ENCODE results near the gene AKAP13.
"Not testable (repeated sequence)": the region's sequence is repeated elsewhere in the genome, so short reads cannot be mapped to it uniquely, and the experiment has no call there.

The AKAP13 gene

DNA sequence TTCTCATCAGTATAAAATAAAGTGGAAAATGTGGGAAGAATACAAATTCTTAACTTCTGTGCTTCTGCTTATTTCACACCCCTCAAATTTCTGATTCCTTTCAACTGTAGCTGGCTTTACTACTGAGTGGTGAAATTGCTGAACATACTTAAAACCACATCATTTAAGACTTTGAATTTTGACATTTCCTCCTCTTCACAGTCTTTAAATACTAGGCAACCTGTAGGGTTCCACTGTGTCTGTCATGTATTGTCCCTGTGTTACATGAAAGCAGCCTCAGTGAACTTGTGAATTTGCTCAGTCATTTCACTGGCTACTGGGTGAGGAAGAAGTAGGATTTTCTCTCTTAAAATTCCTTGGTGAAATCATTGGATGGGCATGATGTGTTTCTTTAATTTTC, 101.1 kb downstream of the AKAP13 start:
- DNase-seq: not testable (repeated sequence)

DNA sequence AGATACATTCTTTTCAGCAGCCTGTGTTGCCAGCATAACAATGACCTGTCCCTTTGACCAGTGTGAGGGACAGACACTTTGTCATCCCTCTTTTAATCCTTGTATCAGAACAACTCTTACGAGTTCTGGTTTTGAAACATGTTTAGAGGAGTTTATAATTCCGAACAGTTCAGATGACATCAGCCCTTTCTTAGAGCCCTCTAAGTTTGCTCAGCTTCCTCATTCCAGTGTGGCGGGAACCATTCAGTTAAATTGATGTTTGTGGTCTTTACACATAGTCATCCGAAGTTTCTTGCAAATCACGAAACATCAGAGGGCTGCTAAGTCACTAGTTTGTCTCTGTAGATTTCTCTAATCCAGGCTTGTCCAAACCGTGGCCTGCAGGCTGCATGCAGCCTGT, 102.5 kb downstream of the AKAP13 start:
- DNase-seq: no peak

DNA sequence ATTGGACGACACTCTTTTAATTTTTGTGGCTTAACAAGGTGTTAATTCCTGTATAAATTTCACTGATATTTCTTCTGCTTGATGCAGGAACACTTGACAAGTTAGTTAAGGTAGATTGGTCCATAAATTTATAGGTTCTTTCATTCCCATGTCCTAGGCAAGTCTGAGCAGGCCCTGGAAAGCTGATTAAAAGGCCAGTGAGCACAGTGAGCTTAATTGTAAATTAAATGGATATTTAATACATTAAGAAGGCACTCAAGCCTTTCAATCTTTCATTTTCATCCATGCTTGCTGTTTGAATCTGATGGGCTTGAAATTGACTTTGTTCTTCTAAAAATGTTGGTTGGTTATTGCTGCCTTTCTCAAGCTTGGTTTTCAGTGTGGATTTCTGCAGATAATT, 103.6 kb downstream of the AKAP13 start:
- DNase-seq: peak in 1 of 2 experiments; percentile 43

DNA sequence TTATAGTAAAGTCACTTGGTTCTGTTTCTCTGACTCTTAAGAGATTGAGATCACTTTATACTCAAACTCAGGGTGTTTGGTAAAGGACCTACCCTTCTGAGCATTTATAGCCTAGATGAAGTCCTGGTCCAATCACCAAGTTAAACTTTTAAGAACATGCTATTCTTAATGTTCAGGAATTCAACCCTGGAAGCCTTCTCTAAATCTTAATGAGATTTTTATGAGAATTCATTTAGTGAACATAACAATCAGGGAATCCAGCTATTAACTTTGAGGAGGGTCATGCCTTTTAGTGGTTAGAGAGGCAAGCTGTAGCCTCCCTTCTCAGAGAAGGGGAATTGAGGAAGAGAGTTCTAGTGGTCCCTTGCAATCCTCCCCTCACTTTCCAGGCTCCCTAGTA, 104.5 kb downstream of the AKAP13 start:
- not testable (repeated sequence) for DNase-seq

DNA sequence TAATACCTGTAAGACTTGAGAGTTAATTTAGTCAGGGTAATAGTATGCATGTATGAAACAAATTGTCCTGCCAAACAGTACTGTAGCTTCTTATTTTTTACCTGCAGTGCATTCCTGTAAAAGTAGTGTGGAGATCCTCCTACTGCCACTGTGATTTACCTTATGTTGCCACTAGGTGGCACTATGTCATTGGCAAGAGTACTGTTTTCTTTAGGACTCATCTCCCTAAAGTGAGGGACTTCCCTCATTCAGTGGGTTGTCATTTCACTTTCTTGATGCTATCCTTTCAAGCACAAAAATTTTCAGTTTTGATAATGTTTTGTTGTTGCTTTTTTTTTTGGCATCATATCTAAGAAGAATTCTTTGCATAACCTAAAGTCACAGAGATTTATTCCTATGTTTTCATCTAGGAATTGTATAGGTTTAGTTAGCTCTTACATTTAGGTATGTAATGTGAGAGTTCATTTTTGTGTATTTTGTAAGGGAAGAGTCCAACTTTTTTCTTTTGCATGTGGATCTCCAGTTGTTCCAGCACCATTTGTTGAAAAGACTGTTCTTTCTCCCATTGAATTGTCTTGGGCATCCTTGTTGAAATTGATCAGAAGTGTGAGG, 105.7 kb downstream of the AKAP13 start:
- peak; percentile 44 to 85 for DNase-seq

DNA sequence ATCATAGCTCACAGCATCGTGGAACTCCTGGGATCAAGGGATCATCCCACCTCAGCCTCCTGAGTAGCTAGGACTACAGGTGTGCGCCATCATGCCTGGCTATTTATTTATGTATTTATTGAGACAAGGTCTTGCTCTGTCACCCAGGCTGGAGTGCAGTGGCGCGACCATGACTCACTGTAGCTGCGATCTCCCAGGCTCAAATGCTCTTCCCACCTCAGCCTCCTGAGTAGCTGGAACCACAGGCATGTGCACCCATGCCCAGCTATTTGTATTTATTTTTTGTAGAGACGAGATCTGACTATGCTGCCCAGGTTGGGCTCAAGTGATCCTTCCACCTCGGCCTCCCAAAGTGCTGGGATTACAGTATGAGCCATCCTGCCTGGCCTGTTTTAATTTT, 107.4 kb downstream of the AKAP13 start:
- not testable (repeated sequence) for DNase-seq

DNA sequence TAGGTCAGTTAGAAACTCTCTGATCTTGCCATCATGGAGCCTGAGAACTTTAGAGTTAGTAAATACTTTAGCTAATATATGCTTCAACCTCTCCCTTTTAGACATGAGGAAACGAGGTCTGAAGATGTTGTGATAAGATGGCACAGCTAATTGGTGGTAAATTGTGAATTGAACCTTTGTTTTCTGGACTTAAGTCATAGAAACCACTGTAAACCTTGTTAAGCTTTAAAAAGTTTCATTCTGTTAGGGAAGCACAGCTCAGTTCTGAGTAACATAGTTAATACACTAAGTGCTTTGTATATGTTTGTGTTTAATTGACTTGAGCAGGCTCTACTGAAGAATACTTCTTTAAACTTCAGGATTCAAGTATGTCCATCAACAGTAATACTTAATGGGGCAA, 108.6 kb downstream of the AKAP13 start:
- no peak for DNase-seq

DNA sequence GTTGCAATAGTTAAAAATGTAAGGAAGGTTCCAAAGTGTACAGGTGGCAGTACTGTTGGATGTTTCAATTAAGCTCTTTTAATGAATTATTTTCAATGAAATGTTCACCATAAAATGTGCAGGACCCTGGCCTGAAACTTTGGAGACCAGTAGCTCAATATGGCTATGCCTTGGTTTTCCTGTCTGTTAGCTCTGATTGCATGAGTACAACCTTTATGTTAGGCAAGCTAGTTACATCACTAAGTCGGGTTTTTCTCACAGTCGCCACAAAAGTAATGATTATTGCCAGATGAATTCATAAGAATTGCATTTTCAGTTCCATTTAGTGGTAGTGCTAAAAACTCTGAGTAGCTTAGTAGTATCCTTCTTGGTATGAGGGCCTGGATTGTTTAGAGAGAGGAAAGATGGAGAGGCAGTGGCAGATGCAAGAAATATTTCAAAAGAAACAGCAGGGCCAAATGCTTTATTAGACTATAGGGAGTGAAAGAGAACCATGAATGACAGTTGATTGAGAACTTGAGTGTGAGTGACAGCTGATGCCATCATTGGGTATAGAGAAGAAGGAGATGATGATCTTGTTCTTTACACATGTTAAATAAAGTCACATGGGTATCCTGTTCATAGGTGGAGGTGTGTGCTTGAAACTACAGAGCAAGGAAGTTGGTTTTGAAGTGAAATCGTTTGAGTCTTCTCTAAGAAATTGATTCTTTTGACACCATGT, 109.5 kb downstream of the AKAP13 start:
- DNase-seq: no peak

DNA sequence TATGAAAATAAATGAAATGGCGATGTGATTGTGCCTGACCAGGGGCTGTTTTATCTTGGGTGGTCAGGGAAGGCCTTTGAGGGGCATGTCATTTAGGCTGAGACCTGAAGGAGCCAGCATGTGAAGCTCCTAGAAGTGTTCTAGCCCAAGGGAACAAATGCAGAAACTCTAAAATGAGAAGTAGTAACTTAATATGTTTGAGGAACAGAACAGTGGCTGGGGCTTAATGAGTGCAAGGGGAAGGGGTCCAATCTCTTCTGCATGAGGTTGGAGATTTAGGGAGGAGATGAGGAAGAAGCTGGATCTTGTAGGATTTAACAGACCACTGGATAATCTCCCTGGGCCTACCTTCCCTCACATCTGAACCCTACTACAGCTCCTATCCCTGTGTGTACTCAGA, 110.5 kb downstream of the AKAP13 start:
- DNase-seq: no peak

DNA sequence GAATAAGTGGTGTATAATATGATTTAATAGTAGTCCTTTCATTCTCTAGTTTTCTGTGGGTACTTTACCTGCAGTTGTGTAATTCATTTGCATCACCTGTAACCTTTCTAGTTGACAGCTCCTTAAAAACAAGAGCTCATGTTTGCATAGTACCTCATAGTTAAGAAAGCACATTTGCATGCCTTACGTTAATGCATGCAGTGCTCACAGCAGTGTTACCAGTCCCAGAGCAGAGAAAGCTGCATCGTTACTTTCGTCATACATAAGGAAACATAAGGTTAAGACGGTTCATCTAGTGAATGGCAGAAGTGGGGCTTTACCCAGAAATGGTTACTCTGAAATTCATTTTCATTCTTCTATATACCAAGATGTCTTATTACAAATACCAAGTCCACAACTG, 111.3 kb downstream of the AKAP13 start:
- DNase-seq: no peak

DNA sequence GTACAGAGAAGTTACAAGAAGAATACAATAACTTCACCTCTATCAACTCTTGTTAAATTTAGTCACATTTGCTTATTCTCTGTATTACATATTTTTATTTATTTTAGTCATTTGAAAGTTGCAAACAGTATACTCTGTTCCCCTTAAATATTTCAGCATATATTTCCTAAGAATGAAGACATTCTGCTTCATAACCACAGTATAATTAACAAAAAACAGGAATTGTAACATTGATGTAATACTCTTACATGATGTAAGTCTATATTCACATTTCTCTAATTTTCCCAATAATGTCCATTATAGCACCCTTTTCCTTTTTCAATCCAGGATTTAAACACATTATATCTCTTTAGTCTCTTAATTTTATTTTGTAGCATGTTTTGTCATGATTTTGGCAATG, 112.0 kb downstream of the AKAP13 start:
- DNase-seq: no peak

DNA sequence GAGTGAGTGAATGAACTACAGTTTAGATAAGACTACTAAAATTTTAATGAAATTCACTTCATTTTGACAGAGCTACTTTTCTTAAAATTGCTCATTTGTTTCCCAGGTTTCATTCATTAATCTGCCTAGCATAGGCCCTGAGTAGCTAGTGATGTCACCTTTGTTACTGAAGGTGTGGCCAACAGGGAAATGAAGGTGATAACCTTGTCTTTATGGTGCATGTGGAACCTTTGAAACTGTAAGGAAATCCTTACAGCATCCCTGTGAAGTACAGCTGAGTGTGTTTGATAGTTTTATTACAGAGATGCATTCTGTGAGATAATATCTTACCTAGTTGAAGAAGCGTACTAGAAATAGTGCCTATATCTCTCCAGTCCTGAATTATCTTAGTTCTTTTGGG, 112.9 kb downstream of the AKAP13 start:
- DNase-seq: no peak

DNA sequence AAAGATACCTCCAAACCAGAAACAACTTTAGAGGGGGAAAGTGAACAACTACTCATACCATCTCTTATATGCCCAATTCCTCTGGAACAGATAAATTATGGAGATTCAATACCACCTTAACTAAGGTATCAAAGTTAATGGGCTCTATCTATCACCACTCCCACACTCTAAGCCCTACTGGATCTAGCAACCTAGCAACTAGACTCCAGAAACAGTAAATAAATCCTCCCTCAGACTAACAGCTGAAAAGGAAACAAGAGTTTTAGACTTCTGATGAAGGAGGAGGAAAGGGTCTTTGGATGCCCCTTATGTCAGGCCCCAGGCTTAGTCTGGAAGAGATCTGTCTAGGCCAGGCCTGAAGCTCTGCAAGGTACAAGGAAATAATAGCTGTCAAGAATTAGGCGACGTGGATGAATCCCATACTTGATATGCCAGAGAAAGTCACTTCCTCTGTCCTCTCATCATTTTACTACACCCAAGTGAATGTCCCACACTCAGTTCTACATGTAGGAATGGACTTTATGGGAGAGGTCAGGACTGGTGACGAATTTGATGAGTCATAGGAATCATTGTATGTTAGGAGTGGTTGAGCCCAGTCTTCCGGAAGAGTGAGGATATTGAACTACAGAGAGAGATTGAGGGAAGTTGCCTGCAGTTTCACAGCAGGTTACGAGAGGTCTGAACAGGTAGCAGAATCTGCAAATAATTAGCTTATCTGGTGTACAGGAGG, 113.8 kb downstream of the AKAP13 start:
- DNase-seq: no peak

DNA sequence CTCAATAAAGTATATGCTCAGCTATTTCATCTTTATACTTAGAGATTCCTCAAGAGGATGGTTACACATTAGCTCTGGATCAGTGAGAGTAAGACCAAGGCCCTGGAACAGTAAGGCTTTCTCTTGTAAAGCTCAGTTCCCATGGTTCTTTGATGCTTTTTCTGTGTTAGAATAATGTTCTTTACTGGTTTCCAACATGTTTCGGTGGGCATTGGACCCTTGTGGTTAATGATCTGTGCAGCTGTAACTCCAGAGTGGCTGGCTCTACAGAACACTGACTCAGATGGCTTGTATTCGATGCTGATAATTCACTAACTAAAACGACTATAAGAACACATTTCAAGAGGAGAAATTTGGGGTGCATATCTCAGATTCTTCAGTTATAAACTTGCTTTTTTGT, 114.7 kb downstream of the AKAP13 start:
- no peak for DNase-seq

DNA sequence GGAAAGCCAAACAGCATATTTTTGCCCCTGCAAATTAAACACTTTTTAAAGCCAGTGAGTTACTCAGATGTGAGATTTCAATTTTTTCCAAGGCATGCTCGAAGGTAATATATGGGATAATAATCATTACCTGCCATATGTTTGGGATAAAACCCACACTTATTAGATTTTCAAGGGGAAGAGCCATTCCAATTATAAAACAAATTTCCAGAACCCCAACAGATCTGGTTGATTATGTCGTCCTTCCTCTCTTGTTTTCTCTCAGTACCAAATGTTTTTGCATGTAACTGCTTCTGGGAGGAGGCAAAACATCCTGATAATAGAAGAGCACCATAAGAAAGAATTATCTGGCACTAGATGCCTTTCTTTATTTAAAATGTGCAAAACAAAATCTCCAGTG, 115.1 kb downstream of the AKAP13 start:
- DNase-seq: peak in 1 of 2 experiments; percentile 21

DNA sequence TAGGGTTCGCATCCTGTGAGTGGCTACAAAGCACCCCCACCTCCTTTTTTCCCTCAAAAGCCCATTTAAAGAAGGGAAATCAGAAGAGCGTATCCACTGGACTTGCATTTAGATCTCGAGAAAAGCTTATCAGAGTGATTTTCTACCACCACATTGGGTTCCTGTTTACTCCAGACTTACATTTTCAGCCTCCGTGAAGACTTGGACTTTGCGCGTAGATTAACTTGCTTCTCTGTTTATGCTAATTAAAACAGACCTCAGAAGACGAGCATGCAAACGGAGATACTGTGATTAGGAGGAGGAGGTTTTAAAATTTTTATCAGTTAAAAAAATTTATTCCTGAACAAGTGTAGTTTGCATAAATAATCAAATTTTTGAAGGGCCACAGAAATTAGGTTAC, 115.7 kb downstream of the AKAP13 start:
- no peak for DNase-seq

DNA sequence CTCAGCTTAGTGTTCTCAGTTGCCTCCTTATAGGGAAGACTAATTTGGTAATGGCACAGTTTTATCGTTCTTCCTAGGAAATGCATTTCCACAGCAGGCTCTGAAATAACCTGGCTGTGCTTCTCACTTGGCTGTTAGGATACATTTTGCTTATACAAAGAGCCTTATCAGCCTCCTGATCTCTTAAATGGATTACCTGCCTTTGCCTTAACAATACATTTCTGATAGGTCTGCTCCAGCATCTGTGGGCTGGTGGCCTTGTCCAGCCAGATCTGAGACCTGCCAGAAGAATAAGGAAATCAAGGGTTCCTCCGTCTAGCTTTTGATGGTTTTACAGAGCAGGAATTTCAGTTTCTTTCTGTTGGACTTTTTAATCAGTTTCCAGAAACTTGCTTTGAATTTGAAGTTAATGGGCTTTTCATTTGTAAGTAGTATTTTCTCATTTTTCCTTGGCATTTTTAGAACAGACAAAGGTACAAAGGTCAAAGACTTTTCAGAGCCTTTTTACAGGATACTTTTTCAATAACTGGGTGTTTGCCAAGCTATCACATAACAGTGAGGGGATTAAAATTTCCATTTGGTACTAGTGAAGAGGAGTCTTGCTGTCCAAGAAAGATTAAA, 116.3 kb downstream of the AKAP13 start:
- DNase-seq: peak in 1 of 2 experiments; percentile 31

DNA sequence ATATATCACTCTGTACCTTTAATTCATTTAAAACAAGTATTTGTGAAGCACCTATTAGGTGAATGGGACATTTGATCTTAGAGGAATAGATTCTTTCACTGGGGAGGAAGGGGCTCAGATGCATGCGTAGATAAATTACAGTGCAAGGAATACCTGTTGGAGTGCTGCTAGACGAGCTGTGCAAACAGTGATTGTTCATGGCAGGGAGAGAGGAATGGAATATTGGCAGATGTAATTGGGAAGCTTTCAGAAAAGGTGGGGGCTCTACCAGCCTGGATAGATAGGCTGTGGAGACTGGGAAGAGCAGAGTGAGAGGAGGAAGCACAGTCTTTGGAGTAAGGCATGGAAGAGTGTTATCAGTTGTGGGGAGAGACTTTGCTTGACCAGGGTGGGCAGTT, 116.8 kb downstream of the AKAP13 start:
- peak; percentile 56 to 85 for DNase-seq

DNA sequence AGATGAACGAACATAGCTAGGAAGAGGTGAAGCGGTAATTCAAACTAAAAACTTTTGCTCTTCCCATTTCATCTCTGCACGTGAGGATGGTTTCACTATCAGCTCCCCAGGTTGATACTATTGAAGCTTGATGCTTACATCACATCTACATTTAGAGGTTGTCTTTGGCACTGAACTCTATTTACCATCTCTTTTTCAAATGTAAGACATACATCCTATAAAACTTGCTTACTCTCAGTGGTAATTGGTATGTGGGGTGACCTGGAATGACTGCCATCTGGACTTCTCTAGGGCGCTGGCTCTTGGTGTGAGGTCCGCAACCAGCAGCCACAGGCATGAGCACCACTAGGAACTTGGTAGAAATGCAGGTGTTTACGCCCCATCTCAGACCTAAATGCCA, 118.1 kb downstream of the AKAP13 start:
- no peak for DNase-seq

DNA sequence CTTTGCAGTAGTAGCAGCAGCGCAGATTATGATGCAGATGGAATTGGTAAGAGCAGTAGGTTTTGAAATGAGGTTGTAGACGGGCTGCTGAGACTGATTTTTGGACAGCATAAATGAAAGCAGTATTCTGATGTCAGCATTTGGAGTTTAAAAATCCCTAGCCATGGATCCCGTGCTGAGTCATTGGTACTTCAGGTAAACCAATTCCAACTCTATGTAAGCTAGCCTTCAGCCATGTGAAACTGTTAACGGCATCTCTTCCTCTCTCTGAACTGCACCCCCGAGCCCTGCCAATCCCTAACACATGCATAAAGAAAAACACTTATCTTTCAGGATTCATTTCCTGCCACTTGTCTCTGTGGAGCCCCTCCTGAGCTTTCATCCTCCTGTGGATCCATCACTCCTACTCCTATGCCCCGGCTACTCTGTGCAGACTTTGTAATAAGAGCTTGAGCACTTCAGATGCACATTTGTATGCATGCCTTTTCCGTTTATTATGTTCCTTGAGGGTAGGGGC, 119.0 kb downstream of the AKAP13 start:
- peak in 1 of 2 experiments; percentile 34 for DNase-seq

DNA sequence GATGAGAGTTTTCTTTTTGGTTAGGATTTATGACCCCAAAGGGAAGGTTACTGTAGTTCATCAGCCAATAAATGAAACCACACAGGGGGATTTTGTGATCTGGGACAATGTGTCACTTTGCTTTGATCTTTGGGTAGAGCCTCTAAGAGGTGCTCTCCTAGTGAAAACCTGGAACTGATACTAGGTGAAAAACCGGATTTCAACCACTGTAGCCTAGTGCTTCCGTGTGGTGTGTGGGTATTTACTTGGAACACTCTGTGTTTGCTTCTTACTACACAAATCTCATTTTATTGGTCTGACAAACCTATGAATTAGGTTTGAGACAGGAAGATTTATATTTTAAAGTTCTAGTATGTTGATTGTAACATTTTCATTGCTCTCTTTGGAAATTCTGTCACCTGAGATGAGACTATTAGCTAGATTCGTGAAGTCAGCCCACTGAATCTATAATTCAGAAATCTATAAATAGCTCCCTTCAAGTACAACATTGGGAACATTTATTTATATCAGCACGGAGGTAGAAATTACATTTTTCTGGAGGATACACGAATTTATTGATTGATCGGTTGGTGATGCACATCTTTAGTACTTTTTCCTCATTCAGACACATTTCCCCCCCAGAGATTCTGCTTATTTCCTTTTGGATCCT, 119.8 kb downstream of the AKAP13 start:
- no peak for DNase-seq

DNA sequence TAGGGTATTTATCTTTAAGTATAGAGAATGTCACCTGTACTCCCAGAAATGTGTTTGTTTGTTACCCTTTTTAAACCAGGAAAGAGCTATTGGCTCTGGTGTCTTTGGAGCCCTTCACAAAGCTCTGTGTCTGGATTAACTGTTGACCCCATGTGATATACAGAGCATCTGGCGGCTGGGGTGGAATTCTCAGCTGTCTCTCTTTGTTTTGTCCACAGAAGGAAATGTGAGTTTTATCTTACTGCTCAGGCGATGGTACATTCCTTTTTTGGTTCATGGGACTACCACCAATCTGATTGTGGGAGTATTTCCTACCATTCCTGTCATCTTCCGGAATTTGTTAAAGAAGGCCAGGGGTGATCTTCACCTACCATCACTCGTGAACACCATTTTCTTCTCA, 120.3 kb downstream of the AKAP13 start:
- peak; percentile 39 to 71 for DNase-seq

DNA sequence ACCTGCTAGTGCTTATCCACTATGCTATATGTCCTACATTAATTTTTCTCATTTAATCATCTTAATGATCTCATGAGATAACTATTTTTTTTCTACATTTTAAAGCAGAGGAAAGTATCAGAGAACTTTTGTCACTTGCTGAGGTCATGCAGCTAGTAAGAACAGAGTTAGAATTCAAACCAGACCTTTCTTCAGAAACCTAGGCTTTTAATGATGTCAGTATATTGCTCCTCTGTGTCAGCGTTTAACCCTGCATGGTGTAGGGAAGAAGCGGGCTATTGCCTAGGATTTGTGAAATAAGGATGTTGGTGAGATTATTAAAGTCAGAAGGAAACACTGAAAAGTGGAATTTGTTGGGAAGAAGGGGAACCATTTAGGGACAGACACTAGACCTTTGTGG, 121.2 kb downstream of the AKAP13 start:
- no peak for DNase-seq
